Smooth muscle cell (in vitro differentiated cells): ENCODE results near the gene DLST. TPM values are rescaled to one million over a fixed set of nuclear protein-coding genes. Genes with fewer than 3 reads are reported as not detected.

ENCODE experiments used
- DNase-seq: peaks from one replicate; lab custom pipeline; 2025; ENCODE audit not compliant: unreplicated experiment; lab: John Stamatoyannopoulos, UW
- H2AFZ ChIP-seq: fragments of 200-600 bp; sonication (generic); 2 replicates; pipeline ENCODE4 v1.6.0; 2016; ENCODE audit warnings: antibody characterized with exemption, low read depth, mild to moderate bottlenecking
- H3F3A ChIP-seq: fragments of 200-600 bp; sonication (generic); 2 replicates; pipeline ENCODE4 v1.6.0; 2017; ENCODE audit warnings: antibody characterized with exemption, low read depth
- H3K27ac ChIP-seq: fragments of 200-600 bp; sonication (generic); 2 replicates; pipeline ENCODE4 v1.5.1; 2016; ENCODE audit warnings: low read depth, mild to moderate bottlenecking
- H3K27me3 ChIP-seq: fragments of 200-600 bp; sonication (generic); 2 replicates; pipeline ENCODE4 v1.6.1; 2016; ENCODE audit warnings: low read depth, mild to moderate bottlenecking
- H3K36me3 ChIP-seq: fragments of 200-600 bp; sonication (generic); 2 replicates; pipeline ENCODE4 v1.5.1; 2016; ENCODE audit warnings: low read depth
- H3K4me1 ChIP-seq: fragments of 200-600 bp; sonication (generic); 2 replicates; pipeline ENCODE4 v1.5.1; 2016; ENCODE audit warnings: low read depth
- H3K4me2 ChIP-seq: fragments of 200-600 bp; sonication (generic); 2 replicates; pipeline ENCODE4 v1.6.0; 2016; ENCODE audit warnings: mild to moderate bottlenecking
- H3K4me3 ChIP-seq: fragments of 200-600 bp; sonication (generic); 2 replicates; pipeline ENCODE4 v1.5.1; 2016; ENCODE audit warnings: mild to moderate bottlenecking
- H3K79me2 ChIP-seq: fragments of 200-600 bp; sonication (generic); 2 replicates; pipeline ENCODE4 v1.6.0; 2016; ENCODE audit warnings: low read depth, mild to moderate bottlenecking
- H3K9ac ChIP-seq: fragments of 200-600 bp; sonication (generic); 2 replicates; pipeline ENCODE4 v1.6.0; 2016; ENCODE audit warnings: low read depth
- H3K9me3 ChIP-seq: fragments of 200-600 bp; sonication (generic); replicated peaks from 2 replicates; pipeline ENCODE4 v1.5.1; 2016; ENCODE audit warnings: low read depth
- H4K20me1 ChIP-seq: fragments of 200-600 bp; sonication (generic); 2 replicates; pipeline ENCODE4 v1.6.0; 2016; ENCODE audit warnings: low read depth
- WGBS: methylation state at CpG from one replicate; pipeline ENCODE4 v1.1.7; 2016; ENCODE audit warnings: low lambda C conversion rate; 5-methylcytosine and 5-hydroxymethylcytosine counted together
- polyA plus RNA-seq: library from polyadenylated mRNA; unstranded; fragments of >200 nt; fragmentation: Nextera tagmentation; extraction: Ambion mirVana; gene quantifications from 2 replicates; pipeline ENCODE4 v1.2.1, GENCODE V29; 2016
- total RNA-seq: library from RNA; depleted of rRNA; stranded (reverse); fragments of >200 nt; gene quantifications from 2 replicates; pipeline ENCODE4 v1.2.3, GENCODE V29; 2014
- TF ChIP-seq, protein P1 (sequence below): fragments of 200-600 bp; sonication (generic); IDR thresholded peaks from 2 replicates; pipeline ENCODE4 v1.5.1; 2017; ENCODE audit warnings: borderline replicate concordance, mild to moderate bottlenecking, antibody characterized with exemption; ENCODE audit not compliant: insufficient read depth, poor library complexity, severe bottlenecking

Gene DLST
- total and polyA plus RNA-seq, 2 experiments from 2014 or later = 4.9 to 46.9 TPM

DNA sequence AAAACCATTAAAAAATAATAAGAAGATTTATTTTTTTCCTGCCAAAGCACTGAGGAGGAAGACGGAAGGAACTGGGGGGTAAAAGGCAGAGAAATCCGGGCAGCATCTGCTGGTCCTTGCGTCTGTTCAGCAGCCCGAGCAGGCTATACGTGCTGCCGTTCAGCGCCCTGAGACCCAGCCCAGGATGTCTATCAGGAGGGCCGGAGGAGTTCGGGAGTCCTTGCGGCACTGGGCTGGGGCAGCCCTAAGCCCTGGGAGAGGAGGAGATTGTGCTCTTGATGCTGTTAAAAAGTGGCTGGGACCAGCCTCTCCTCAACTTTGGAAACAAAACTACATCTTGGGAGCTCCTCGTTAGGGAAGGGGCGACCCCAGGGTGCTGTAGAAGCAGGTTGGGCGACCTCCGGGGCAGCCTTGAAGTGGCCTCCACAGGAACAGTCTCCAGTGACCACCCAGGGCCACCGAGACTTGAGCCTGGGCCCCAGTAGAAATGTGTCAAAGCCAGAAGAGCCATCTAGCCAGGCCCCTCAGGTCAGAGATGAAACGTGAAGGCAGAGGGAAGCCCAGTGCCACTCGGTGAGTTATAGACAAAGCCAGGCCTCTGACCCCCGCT lies 59.3 kb downstream of the DLST start:
- DNase-seq = no peak
- no peaks in the 10 kb centered on the region for H3K27me3 ChIP-seq
- no peak overlapping the region for H3K9ac ChIP-seq
- no peak overlapping the region for H2AFZ ChIP-seq
- H3K27ac ChIP-seq = peak overlapping the region; percentile 85
- H3K4me1 ChIP-seq = peaks cover 4% of the 10 kb centered on the region
- no peak overlapping the region for H3K4me2 ChIP-seq
- WGBS = 92% methylated on average over 18 of the region's 18 CpGs
- no peaks in the 10 kb centered on the region for H4K20me1 ChIP-seq
- TF ChIP-seq, protein P1, sequence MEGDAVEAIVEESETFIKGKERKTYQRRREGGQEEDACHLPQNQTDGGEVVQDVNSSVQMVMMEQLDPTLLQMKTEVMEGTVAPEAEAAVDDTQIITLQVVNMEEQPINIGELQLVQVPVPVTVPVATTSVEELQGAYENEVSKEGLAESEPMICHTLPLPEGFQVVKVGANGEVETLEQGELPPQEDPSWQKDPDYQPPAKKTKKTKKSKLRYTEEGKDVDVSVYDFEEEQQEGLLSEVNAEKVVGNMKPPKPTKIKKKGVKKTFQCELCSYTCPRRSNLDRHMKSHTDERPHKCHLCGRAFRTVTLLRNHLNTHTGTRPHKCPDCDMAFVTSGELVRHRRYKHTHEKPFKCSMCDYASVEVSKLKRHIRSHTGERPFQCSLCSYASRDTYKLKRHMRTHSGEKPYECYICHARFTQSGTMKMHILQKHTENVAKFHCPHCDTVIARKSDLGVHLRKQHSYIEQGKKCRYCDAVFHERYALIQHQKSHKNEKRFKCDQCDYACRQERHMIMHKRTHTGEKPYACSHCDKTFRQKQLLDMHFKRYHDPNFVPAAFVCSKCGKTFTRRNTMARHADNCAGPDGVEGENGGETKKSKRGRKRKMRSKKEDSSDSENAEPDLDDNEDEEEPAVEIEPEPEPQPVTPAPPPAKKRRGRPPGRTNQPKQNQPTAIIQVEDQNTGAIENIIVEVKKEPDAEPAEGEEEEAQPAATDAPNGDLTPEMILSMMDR = no peak
- H3K9me3 ChIP-seq = no peaks in the 10 kb centered on the region
- H3K36me3 ChIP-seq = no peaks in the 10 kb centered on the region
- H3K4me3 ChIP-seq = no peak overlapping the region
- H3K79me2 ChIP-seq = no peaks in the 10 kb centered on the region
- H3F3A ChIP-seq = peaks cover 9% of the 10 kb centered on the region

DNA sequence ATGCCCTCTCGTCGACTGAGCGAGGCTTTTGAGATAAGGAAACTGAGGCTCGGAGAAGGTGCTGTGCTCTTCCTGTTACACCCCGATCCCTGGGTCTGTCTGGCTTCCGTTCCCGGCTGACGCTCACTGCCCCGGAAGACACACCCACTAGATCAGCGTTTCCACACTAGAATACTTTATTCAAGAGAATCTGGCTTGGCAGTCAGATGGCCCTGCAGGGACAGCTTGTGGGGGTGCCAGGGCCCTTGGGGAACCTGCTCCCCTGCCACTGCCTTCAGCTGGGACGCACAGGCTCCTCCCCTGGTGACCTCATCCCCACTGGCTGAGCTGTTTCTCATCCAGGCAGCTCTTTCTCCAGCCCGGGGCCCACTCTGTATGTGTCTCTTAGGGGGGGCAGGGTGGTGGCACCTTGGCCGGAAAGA lies 60.0 kb downstream of the DLST start:
- H4K20me1 ChIP-seq = no peaks in the 10 kb centered on the region
- H2AFZ ChIP-seq = no peak overlapping the region
- no peaks in the 10 kb centered on the region for H3K79me2 ChIP-seq
- H3K27ac ChIP-seq = peak overlapping the region; percentile 85
- H3F3A ChIP-seq = peaks cover 9% of the 10 kb centered on the region
- H3K9me3 ChIP-seq = no peaks in the 10 kb centered on the region
- no peak for DNase-seq
- no peak overlapping the region for H3K9ac ChIP-seq
- H3K36me3 ChIP-seq = no peaks in the 10 kb centered on the region
- TF ChIP-seq, protein P1 = no peak
- H3K4me1 ChIP-seq = peaks cover 4% of the 10 kb centered on the region
- no peak overlapping the region for H3K4me3 ChIP-seq
- H3K4me2 ChIP-seq = peak overlapping the region; percentile 52
- H3K27me3 ChIP-seq = no peaks in the 10 kb centered on the region
- WGBS = 59% methylated on average over 13 of the region's 13 CpGs

DNA sequence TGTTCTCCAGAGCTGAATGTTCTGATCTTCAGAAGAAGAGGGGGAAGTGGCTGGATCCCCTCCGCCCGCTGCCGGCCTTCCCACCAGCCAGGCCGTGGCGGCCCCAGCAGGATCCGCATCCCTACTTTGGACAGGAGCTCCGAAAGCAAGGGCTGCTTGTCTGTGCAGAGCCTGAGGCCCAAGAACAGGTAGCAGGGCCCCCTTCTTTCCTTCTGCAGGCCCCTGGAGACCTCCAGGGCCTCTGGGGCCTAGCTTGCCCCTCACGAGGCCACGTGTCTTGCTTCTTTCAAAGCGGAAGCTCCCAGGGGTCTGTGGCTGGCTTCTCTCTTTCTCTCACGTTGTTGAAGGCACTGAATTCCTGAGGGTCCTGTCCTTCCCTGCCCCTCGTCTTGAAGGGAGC lies 60.5 kb downstream of the DLST start:
- TF ChIP-seq, protein P1 = no peak
- H3K27ac ChIP-seq = peak overlapping the region; percentile 40
- H3K27me3 ChIP-seq = no peaks in the 10 kb centered on the region
- peak overlapping the region; percentile 52 for H3K4me2 ChIP-seq
- H2AFZ ChIP-seq = no peak overlapping the region
- DNase-seq = no peak
- peaks cover 4% of the 10 kb centered on the region for H3K4me1 ChIP-seq
- H3K4me3 ChIP-seq = no peak overlapping the region
- WGBS = 89% methylated on average over 12 of the region's 12 CpGs
- peaks cover 9% of the 10 kb centered on the region for H3F3A ChIP-seq
- H3K9ac ChIP-seq = no peak overlapping the region
- no peaks in the 10 kb centered on the region for H3K36me3 ChIP-seq
- no peaks in the 10 kb centered on the region for H3K9me3 ChIP-seq
- no peaks in the 10 kb centered on the region for H4K20me1 ChIP-seq
- H3K79me2 ChIP-seq = no peaks in the 10 kb centered on the region

DNA sequence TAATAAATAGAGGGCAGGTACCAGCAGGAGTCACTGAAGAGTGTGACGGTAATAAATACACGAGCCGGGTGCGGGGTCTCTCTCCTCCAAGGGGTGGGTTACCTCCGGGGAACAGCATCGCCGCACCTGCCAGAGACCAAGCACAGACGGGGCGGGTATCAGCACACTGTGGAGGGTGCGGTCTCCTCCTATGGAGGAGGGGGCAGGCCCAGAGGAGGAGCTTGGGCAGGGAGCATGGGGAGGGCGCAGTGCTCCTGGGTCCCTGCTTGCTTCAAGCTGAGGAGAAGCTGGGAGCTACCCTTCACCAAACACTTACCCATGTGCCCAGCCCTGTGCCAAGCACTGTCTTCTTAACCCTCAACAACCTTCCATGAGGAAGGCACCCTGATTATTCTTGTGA lies 60.9 kb downstream of the DLST start:
- no peak overlapping the region for H3K9ac ChIP-seq
- WGBS = 95% methylated on average over 11 of the region's 11 CpGs
- H3K27ac ChIP-seq = peak overlapping the region; percentile 40
- H3F3A ChIP-seq = peaks cover 9% of the 10 kb centered on the region
- TF ChIP-seq, protein P1 = no peak
- H3K9me3 ChIP-seq = no peaks in the 10 kb centered on the region
- no peaks in the 10 kb centered on the region for H4K20me1 ChIP-seq
- H3K4me3 ChIP-seq = no peak overlapping the region
- no peak for DNase-seq
- no peaks in the 10 kb centered on the region for H3K27me3 ChIP-seq
- H2AFZ ChIP-seq = no peak overlapping the region
- no peak overlapping the region for H3K4me2 ChIP-seq
- H3K36me3 ChIP-seq = no peaks in the 10 kb centered on the region
- peaks cover 4% of the 10 kb centered on the region for H3K4me1 ChIP-seq
- H3K79me2 ChIP-seq = no peaks in the 10 kb centered on the region
